ENCODE measurements around the gene BMPR1A.

DNA sequence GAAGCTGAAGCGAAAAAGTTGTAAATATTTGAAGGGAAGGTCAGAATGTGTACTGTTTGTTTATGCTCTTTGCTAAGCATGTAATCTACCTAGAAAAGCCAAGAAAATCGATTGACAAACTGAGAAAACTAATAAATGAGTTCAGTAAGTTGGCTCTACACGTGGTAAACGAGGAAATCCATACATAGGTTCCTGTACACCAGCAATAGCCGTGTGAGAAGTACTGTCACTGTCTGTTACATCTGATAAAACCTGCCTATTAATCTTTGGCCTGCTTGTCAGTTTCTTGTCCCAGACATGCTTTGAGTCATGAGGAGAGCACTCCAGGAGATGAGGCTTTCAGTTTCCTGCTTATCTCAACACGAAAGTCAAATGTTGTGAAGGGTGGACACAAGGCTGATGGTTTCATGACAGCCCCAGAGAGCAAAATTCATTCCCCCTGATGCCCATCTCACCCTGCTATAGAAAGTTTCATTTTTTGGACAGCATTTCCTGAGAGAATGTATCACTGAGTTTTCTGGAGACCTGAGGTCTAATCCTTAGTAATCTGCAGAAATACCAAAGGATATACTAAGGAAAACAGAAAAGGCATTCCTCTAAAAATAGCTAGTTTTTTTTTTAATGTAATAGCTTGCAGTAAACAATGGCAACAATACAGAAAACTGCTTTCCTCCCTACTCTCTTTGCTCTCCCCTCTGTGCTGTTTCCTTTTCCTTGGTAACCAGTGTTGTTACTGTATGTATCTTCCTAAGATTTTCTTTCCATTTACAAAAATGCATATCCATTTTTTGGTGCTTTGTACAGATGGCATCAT is 18.8 kb downstream of the BMPR1A start:
- no peak for TF ChIP-seq EZH2phosphoT487 (IDR thresholded peaks at IDR 0.05; ENCODE audit: low read depth)
- TF ChIP-seq, protein P1, sequence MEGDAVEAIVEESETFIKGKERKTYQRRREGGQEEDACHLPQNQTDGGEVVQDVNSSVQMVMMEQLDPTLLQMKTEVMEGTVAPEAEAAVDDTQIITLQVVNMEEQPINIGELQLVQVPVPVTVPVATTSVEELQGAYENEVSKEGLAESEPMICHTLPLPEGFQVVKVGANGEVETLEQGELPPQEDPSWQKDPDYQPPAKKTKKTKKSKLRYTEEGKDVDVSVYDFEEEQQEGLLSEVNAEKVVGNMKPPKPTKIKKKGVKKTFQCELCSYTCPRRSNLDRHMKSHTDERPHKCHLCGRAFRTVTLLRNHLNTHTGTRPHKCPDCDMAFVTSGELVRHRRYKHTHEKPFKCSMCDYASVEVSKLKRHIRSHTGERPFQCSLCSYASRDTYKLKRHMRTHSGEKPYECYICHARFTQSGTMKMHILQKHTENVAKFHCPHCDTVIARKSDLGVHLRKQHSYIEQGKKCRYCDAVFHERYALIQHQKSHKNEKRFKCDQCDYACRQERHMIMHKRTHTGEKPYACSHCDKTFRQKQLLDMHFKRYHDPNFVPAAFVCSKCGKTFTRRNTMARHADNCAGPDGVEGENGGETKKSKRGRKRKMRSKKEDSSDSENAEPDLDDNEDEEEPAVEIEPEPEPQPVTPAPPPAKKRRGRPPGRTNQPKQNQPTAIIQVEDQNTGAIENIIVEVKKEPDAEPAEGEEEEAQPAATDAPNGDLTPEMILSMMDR (IDR thresholded peaks at IDR 0.05; ENCODE audit: low read depth, low read length) = no peak

Measured in OCI-LY3 (cell line).